ENCODE results near the gene CYBRD1. TPM values are rescaled to one million over a fixed set of nuclear protein-coding genes. Genes with fewer than 3 reads are reported as not detected.

Gene CYBRD1
- total and polyA plus RNA-seq, 2 donors (not counting 1 experiment from before 2014, with no cell fraction given) = 227 to 250 TPM

DNA sequence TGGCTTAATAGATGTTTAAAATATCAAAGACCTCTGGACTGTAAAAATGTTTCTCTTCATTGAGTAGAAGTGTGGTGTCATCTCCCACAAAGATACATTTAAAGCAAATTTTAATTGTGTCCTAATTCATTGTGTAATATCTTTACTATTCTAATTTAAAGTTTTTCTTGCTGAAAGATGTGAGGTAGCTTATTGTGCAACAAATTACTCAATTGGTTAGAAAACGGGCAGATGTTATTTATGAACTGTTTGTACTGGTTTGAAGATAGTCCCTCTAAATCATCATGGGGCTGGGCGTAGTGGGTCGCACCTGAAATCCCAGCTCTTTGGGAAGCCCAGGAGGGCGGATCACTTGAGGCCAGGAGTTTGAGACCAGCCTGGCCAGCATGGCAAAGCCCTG lies 65.3 kb downstream of the CYBRD1 start:
- no peak overlapping the region for H3K27ac ChIP-seq (ENCODE audit: insufficient read depth, low read length)
- no peak overlapping the region for H3K4me2 ChIP-seq (ENCODE audit: extremely low read depth, insufficient read depth, low read length)
- H3K4me1 ChIP-seq (ENCODE audit: control insufficient read depth, extremely low read depth, insufficient read depth, low read length) = no peaks in the 10 kb centered on the region
- DNase-seq (ENCODE audit: low read depth in 2 of 2) = peak in 1 of 2 donors; percentile 24
- H3K9me3 ChIP-seq (ENCODE audit: control insufficient read depth, insufficient read depth, low read depth, low read length) = no peaks in the 10 kb centered on the region
- no peak overlapping the region for H2AFZ ChIP-seq (ENCODE audit: low read length)
- TF ChIP-seq EZH2 (IDR thresholded peaks at IDR 0.05; ENCODE audit: low read length, missing control alignments) (no peak), CTCF (conservative IDR thresholded peaks at IDR 0.05 in 1 of 2, IDR thresholded peaks at IDR 0.05 in 1 of 2; ENCODE audit: low read depth in 1 of 2, low read length in 2 of 2) (no peak)
- no peak overlapping the region for H3K9ac ChIP-seq (ENCODE audit: insufficient read depth, low read length)
- peaks cover 6% of the 10 kb centered on the region for H3K27me3 ChIP-seq (ENCODE audit: control insufficient read depth, insufficient read depth, low read length)
- H4K20me1 ChIP-seq (ENCODE audit: control insufficient read depth, extremely low read depth, insufficient read depth, low read length) = no peaks in the 10 kb centered on the region
- no peaks in the 10 kb centered on the region for H3K36me3 ChIP-seq (ENCODE audit: control insufficient read depth, insufficient read depth, low read length)
- no peak overlapping the region for H3K4me3 ChIP-seq (replicated peaks in 1 of 4; ENCODE audit: control extremely low read depth in 1 of 4, insufficient read depth in 1 of 4, low read depth in 3 of 4, low read length in 4 of 4)
- H3K79me2 ChIP-seq (ENCODE audit: control insufficient read depth, insufficient read depth, low read length) = no peaks in the 10 kb centered on the region

- Histone ChIP-seq H3K4me1 (ENCODE audit: control insufficient read depth, extremely low read depth, insufficient read depth, low read length) (no peaks in the 10 kb centered on the region), H3K27ac (ENCODE audit: insufficient read depth, low read length) (no peak overlapping the region), H3K9me3 (ENCODE audit: control insufficient read depth, insufficient read depth, low read depth, low read length) (no peaks in the 10 kb centered on the region), H3K9ac (ENCODE audit: insufficient read depth, low read length) (no peak overlapping the region), H3K27me3 (ENCODE audit: control insufficient read depth, insufficient read depth, low read length) (peaks cover 6% of the 10 kb centered on the region), H3K4me3 (replicated peaks in 1 of 4; ENCODE audit: control extremely low read depth in 1 of 4, insufficient read depth in 1 of 4, low read depth in 3 of 4, low read length in 4 of 4) (no peak overlapping the region), H4K20me1 (ENCODE audit: control insufficient read depth, extremely low read depth, insufficient read depth, low read length) (no peaks in the 10 kb centered on the region), H2AFZ (ENCODE audit: low read length) (no peak overlapping the region), H3K36me3 (ENCODE audit: control insufficient read depth, insufficient read depth, low read length) (no peaks in the 10 kb centered on the region), H3K4me2 (ENCODE audit: extremely low read depth, insufficient read depth, low read length) (no peak overlapping the region), H3K79me2 (ENCODE audit: control insufficient read depth, insufficient read depth, low read length) (no peaks in the 10 kb centered on the region)
- no peak for TF ChIP-seq EZH2 (IDR thresholded peaks at IDR 0.05; ENCODE audit: low read length, missing control alignments)
- no peak for TF ChIP-seq CTCF (conservative IDR thresholded peaks at IDR 0.05 in 1 of 2, IDR thresholded peaks at IDR 0.05 in 1 of 2; ENCODE audit: low read depth in 1 of 2, low read length in 2 of 2)
- no peak for DNase-seq (ENCODE audit: low read depth in 2 of 2)
Observed at GRCh38 chr2:171590116-171590515, 67.8 kb downstream of the CYBRD1 start.

DNA sequence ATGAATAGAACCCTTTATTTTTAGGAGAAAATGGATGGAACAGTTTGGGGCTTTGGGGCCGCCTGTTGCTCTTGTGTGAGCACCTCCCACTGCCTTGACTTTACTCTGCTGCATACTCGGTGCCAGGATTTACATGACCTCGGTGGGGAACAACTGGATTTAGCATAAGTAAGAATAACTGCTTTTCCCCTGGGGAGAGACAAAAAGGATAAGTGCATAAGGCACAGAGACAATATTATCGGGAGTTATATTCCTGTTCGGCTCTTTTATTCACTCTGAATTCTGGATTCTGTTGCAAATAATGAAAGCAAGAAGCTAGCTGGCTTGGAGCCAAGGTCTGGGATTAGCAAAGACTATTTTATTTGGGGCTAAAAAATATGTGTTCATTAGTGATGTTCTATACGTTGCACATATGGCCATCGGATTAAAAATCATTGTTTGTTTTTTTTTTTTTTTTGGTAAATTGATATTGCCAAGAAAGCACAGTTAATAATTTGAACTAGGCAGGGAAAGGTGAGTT lies 69.8 kb downstream of the CYBRD1 start:
- TF ChIP-seq CTCF (conservative IDR thresholded peaks at IDR 0.05 in 1 of 2, IDR thresholded peaks at IDR 0.05 in 1 of 2; ENCODE audit: low read depth in 1 of 2, low read length in 2 of 2) (no peak), EZH2 (IDR thresholded peaks at IDR 0.05; ENCODE audit: low read length, missing control alignments) (no peak)

More for the DNA sequence above, 69.8 kb downstream of the CYBRD1 start:
- no peak overlapping the region for H3K9ac ChIP-seq (ENCODE audit: insufficient read depth, low read length)
- DNase-seq (ENCODE audit: low read depth in 2 of 2) = peak in 1 of 2 donors; percentile 8
- H3K27me3 ChIP-seq (ENCODE audit: control insufficient read depth, insufficient read depth, low read length) = no peaks in the 10 kb centered on the region
- H3K9me3 ChIP-seq (ENCODE audit: control insufficient read depth, insufficient read depth, low read depth, low read length) = no peaks in the 10 kb centered on the region
- no peak overlapping the region for H3K27ac ChIP-seq (ENCODE audit: insufficient read depth, low read length)
- peak overlapping the region in 2 of 4 experiments; percentile 26 to 36 for H3K4me3 ChIP-seq (replicated peaks in 1 of 4; ENCODE audit: control extremely low read depth in 1 of 4, insufficient read depth in 1 of 4, low read depth in 3 of 4, low read length in 4 of 4)
- no peak overlapping the region for H3K4me2 ChIP-seq (ENCODE audit: extremely low read depth, insufficient read depth, low read length)
- peaks cover 6% of the 10 kb centered on the region for H3K4me1 ChIP-seq (ENCODE audit: control insufficient read depth, extremely low read depth, insufficient read depth, low read length)
- H2AFZ ChIP-seq (ENCODE audit: low read length) = no peak overlapping the region
- no peaks in the 10 kb centered on the region for H3K36me3 ChIP-seq (ENCODE audit: control insufficient read depth, insufficient read depth, low read length)
- H3K79me2 ChIP-seq (ENCODE audit: control insufficient read depth, insufficient read depth, low read length) = no peaks in the 10 kb centered on the region
- no peaks in the 10 kb centered on the region for H4K20me1 ChIP-seq (ENCODE audit: control insufficient read depth, extremely low read depth, insufficient read depth, low read length)
